ENCODE measurements around the gene TWF2. TPM values are rescaled to one million over a fixed set of nuclear protein-coding genes. Genes with fewer than 3 reads are reported as not detected.
"Not testable (repeated sequence)": the region's sequence is repeated elsewhere in the genome, so short reads cannot be mapped to it uniquely, and the experiment has no call there.

The TWF2 gene
- total RNA-seq = 10 to 100 TPM; 59.2 to 72.9 (median 60.4) TPM

DNA sequence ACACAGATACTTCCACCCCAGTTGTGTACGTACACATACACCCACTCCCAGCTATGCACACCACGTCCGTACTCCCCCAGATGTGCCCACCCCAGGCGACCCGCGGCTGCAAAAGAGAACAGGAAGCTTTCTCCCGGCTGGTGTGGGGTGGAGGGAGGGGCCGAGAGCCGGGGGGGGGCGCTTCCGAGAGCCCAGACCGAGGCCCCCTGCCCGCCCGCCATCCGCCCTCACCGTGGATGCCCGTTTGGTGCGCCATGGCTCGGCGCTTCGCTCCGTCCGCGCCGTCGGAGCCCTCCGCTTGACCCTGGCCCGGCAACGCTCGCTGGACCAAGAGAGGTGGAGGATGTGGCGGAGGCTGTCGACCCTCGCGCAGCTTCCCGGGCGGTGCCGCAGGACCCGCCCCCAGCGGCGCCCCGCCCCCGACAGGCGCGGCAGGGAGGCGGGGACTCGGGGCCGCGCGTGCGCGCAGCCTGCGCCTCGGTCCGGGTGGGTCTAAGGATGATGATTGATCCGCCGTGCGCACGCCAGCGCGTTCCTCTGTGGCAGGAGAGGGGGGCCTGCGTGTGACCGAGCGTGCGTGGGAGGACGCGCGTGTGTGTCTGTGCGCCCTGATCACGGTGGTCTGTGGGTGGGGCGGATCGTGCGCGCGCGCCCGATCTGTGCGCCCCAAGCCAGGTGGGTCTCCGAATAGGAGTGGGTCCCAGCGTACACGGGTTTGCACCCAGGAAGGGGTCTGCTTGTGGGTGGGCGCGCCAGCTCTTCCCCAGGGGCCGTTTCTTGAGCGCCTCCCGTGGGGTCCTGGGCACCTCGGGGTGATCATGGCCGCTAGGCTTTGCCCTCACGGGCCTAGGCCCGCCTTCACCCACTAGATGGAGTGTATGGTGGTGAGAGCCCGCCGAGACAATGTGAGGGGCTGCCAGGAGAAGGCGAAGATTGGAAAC lies at the start of gene TWF2:
TSS of gene TWF2 (minus strand) at position 398 of the 941 bp plus-strand sequence. CDS start at position 256, 142 bp downstream.
- no peaks in the 10 kb centered on the region for H3K27me3 ChIP-seq
- peak within 1 kb of the TSS; percentile 80 to 98 (median 91) for H3K27ac ChIP-seq
- DNase-seq (ENCODE audit: low spot score in 2 of 2) = peak; percentile 51 to 54
- 0% methylated on average over 26 to 75 of the region's 92 CpGs for WGBS, 2 donors
- H3K36me3 ChIP-seq = peaks cover 0 to 13% (median 0%) of the 10 kb centered on the region in 3 donors
- TF ChIP-seq POLR2A (IDR thresholded peaks at IDR 0.05) = peak; percentile 57 to 74
- TF ChIP-seq, protein P1, sequence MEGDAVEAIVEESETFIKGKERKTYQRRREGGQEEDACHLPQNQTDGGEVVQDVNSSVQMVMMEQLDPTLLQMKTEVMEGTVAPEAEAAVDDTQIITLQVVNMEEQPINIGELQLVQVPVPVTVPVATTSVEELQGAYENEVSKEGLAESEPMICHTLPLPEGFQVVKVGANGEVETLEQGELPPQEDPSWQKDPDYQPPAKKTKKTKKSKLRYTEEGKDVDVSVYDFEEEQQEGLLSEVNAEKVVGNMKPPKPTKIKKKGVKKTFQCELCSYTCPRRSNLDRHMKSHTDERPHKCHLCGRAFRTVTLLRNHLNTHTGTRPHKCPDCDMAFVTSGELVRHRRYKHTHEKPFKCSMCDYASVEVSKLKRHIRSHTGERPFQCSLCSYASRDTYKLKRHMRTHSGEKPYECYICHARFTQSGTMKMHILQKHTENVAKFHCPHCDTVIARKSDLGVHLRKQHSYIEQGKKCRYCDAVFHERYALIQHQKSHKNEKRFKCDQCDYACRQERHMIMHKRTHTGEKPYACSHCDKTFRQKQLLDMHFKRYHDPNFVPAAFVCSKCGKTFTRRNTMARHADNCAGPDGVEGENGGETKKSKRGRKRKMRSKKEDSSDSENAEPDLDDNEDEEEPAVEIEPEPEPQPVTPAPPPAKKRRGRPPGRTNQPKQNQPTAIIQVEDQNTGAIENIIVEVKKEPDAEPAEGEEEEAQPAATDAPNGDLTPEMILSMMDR (IDR thresholded peaks at IDR 0.05) = peak; percentile 19 to 68 (median 52)
- peak in 1 of 2 donors; percentile 89 for TF ChIP-seq EP300 (IDR thresholded peaks at IDR 0.05)
- no peaks in the 10 kb centered on the region for H3K9me3 ChIP-seq
- peak within 1 kb of the TSS; percentile 64 to 95 (median 81) for H3K4me3 ChIP-seq
- H3K4me1 ChIP-seq = peaks cover 0 to 63% (median 39%) of the 10 kb centered on the region in 4 donors

DNA sequence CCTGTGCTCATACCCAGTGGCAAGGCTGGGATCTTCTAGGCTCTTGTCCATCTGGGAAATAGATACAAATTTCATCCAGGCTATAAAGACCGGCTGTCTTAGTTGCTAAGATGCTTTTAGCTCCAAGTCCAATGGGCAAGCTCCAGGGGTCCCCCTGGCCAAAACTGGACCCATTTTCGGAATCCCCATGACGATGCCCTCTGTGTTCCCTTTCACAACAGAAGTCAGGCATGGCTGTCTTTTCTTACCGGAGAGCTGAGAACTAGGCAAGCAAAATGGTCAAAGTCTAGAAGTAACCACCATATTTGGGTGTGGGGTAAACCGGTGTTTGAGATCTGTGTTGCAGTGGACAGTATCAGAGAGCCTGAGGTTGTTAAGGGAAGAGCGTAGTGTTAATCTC lies 49.7 kb upstream of the TWF2 start:
- Histone ChIP-seq H3K9me3 (no peaks in the 10 kb centered on the region), H3K27me3 (no peaks in the 10 kb centered on the region), H3K36me3 (peaks cover 0 to 45% (median 11%) of the 10 kb centered on the region in 3 donors), H3K4me3 (peak overlapping the region in 2 of 4 donors; percentile 76 to 79), H3K27ac (peak overlapping the region in 2 of 4 donors; percentile 98), H3K4me1 (peaks cover 0 to 26% (median 14%) of the 10 kb centered on the region in 4 donors)
- TF ChIP-seq, protein P1 (IDR thresholded peaks at IDR 0.05) = no peak
- 91 to 95% methylated on average over 6 of the region's 6 CpGs for WGBS, 2 donors
- no peak for DNase-seq (ENCODE audit: low spot score in 2 of 2)

DNA sequence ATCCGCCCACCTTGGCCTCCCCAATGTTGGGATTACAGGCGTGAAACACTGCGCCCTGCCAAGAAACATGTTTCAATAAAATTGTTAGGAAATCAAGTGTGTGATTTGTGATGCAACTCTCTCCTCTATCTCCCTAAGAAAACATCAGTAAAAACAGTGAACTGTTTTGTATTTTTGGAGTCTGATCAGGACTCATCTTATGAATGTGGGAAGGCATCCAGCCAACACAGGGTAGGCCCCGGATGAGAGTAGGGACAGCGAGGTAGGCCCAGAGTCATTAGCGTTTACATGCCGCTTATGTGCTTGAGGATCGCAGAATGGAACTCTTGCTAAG lies 47.8 kb upstream of the TWF2 start:
- Histone ChIP-seq H3K36me3 (peaks cover 0 to 35% (median 0%) of the 10 kb centered on the region in 3 donors), H3K27ac (peak overlapping the region in 3 of 4 donors; percentile 98 to 100 (median 98)), H3K4me3 (peak overlapping the region; percentile 72 to 94 (median 78)), H3K27me3 (no peaks in the 10 kb centered on the region), H3K4me1 (peaks cover 0 to 26% (median 15%) of the 10 kb centered on the region in 4 donors), H3K9me3 (no peaks in the 10 kb centered on the region)
- WGBS, 2 donors = 62 to 72% methylated on average over 8 of the region's 8 CpGs
- no peak for TF ChIP-seq POLR2A (IDR thresholded peaks at IDR 0.05)
- TF ChIP-seq, protein P1 (IDR thresholded peaks at IDR 0.05) = no peak
- TF ChIP-seq EP300 (IDR thresholded peaks at IDR 0.05) = peak in 1 of 2 donors; percentile 51
- DNase-seq (ENCODE audit: low spot score in 2 of 2) = no peak

DNA sequence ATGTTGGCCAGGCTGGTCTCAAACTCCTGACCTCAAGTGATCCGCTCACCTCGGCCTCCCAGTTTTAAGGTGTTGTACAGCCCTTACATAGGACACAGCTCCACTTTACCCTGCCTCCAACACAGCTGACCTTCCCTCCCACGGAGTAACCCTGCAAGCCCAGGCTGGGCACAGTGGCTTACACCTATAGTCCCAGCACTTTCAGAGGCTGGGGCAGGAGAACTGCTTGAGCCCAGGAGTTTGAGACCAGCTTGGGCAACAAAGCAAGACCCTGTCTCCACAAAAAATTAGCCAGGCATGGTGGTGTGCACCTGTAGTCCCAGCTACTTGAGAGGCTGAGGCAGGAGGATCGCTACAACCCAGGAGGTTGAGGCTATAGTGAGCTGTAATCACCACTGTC lies 45.1 kb upstream of the TWF2 start:
- not testable (repeated sequence) for H3K4me3 ChIP-seq; H3K27me3 ChIP-seq; DNase-seq (ENCODE audit: low spot score in 2 of 2); H3K9me3 ChIP-seq; H3K27ac ChIP-seq
- Histone ChIP-seq H3K36me3 (peaks cover 0 to 19% (median 0%) of the 10 kb centered on the region in 3 donors), H3K4me1 (peaks cover 0 to 36% (median 22%) of the 10 kb centered on the region in 4 donors)
- 90 to 93% methylated on average over 4 of the region's 4 CpGs for WGBS, 2 donors

DNA sequence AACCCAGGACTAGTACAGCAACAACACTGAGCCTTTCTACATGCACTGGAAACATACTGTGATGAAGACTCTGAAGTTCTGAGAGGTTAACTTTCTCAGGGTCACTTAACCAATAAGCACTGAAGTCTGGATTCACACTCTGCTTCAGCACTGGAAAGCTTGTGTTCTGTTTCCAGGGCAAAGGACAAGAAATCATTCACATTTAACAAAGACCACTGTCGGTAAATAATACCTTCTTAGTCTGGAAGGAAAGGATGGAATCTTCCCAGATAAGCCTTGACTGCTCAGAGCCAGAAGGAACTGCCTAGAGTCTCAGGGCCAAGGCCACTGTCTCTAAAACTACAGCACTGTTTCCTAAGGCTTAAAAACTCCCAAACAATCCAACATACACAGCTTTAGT lies 44.3 kb upstream of the TWF2 start:
- no peak for TF ChIP-seq EP300 (IDR thresholded peaks at IDR 0.05)
- TF ChIP-seq, protein P1 (IDR thresholded peaks at IDR 0.05) = no peak
- no peak for TF ChIP-seq POLR2A (IDR thresholded peaks at IDR 0.05)
- Histone ChIP-seq H3K27me3 (no peaks in the 10 kb centered on the region), H3K27ac (no peak overlapping the region), H3K4me1 (peaks cover 0 to 31% (median 19%) of the 10 kb centered on the region in 4 donors), H3K9me3 (no peaks in the 10 kb centered on the region), H3K4me3 (no peak overlapping the region), H3K36me3 (peaks cover 0 to 19% (median 0%) of the 10 kb centered on the region in 3 donors)
- no peak for DNase-seq (ENCODE audit: low spot score in 2 of 2)
- WGBS, 2 donors = 23 to 35% methylated on average over 1 of the region's 1 CpG

All from tibial nerve (tissue), 4 donors.